Epithelial cell of esophagus (primary cell): ENCODE results near the gene STAB2.

Experiments
- DNase-seq: peaks from one replicate; pipeline ENCODE4 v3.0.0; 2010; ENCODE audit warnings: low read depth
- H3K4me3 ChIP-seq: 2 replicates; pipeline ENCODE4 v1.5.1; 2011; ENCODE audit warnings: mild to moderate bottlenecking, low read length, control low read depth
- TF ChIP-seq, protein P1 (sequence below): IDR thresholded peaks from 2 replicates; pipeline ENCODE4 v1.5.1; 2011; ENCODE audit warnings: low read depth, mild to moderate bottlenecking, low read length, control low read depth, inconsistent platforms; ENCODE audit not compliant: insufficient read depth; ENCODE audit errors: missing control alignments

STAB2 gene

DNA sequence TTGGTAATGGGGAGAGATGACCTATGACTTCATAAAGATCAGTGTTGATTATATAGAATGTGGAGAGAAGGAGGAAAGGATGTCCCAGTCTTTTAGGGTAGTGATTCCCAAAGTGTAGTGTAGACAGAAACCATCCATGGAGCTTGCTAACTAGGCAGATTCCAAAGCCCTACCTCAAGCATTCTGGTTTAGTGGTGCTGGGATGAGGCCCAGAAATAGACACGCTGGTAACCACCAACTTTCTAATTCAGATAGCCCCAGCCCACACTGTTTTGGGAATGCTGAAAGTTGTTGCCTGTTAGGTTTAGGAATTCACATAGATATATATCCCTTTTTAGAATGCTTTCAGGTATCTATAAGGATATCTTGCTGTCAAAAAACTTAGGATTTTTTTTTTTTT lies 69.2 kb downstream of the STAB2 start:
- H3K4me3 ChIP-seq = no peak overlapping the region
- TF ChIP-seq, protein P1, sequence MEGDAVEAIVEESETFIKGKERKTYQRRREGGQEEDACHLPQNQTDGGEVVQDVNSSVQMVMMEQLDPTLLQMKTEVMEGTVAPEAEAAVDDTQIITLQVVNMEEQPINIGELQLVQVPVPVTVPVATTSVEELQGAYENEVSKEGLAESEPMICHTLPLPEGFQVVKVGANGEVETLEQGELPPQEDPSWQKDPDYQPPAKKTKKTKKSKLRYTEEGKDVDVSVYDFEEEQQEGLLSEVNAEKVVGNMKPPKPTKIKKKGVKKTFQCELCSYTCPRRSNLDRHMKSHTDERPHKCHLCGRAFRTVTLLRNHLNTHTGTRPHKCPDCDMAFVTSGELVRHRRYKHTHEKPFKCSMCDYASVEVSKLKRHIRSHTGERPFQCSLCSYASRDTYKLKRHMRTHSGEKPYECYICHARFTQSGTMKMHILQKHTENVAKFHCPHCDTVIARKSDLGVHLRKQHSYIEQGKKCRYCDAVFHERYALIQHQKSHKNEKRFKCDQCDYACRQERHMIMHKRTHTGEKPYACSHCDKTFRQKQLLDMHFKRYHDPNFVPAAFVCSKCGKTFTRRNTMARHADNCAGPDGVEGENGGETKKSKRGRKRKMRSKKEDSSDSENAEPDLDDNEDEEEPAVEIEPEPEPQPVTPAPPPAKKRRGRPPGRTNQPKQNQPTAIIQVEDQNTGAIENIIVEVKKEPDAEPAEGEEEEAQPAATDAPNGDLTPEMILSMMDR = no peak
- no peak for DNase-seq

DNA sequence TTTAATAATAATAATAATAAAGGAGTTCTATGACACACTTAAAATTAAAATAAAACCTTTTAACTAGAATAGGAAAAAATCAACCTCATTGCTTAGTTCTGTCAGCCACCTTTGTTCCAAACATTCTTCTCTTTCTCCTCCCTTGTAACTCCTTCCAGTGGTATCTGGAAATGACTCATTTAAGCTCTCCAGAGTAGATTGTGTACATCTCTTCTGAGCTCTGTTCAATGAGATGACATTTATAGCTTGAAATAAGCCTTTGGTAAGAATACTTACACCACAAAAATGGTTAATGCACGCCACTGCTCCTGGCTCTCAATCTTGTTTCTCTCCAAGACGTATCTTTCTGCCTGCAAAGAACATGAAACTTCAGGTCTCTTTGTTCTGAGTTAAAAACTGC lies 70.3 kb downstream of the STAB2 start:
- TF ChIP-seq, protein P1 = no peak
- no peak overlapping the region for H3K4me3 ChIP-seq
- peak; percentile 47 for DNase-seq

DNA sequence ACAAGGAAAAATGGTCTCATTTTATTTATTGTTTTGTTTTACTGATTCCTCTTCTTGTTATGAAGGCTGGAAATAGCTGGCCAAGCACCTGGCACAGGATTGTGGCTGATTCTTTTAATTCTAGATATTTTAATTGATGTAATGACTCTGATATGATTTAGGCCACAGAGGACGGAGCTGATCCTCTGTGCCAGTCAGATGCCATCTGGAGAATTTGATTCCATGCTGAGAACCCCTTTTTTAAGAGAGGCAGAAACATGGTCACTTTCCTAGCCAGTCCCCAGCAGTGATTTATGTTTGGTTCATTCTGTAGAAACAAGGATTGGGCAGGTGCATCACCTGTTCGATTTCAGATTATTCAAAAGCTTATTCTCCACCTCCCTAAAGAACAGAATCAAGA lies 77.6 kb downstream of the STAB2 start:
- no peak for DNase-seq
- TF ChIP-seq, protein P1 = no peak
- H3K4me3 ChIP-seq = no peak overlapping the region

DNA sequence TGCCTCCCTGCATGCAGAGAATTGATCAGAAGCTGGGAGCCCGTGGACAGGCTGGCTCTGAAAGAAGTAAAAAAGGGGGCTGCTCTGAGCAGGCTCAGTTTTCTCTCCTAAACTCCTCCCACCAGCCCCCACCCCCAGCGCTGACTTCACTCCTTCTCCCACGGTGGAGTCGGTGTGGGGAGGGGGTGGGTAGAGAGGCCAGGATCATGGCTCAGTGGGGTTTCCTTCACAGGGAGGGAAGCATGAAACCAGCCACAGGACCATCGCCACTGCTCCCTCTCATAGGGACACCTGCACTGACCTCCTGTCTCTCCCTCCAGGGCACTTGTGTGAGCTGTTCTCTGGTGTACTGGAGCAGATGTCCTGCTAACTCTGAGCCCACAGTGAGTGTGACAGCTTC lies 78.9 kb downstream of the STAB2 start:
- TF ChIP-seq, protein P1 = no peak
- DNase-seq = no peak
- no peak overlapping the region for H3K4me3 ChIP-seq

DNA sequence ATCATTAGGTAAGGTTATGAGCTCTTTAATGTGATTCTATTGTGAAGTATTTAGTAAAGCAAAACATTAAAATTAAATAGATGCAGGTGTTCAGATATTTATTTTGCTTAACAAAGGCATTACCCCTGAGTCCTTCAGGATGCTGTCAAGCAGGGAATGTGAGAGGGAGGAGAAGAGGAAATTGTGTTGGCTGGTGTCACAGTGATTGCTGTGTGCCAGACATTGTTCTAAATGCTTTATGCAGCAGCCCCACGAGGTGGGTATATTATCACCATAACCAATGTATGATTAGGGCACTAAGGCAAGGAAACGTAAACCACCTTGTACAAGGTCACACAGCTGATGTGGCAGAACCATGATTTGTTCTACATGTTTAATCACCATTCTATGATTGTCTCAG lies 80.1 kb downstream of the STAB2 start:
- TF ChIP-seq, protein P1 = no peak
- no peak overlapping the region for H3K4me3 ChIP-seq
- no peak for DNase-seq

DNA sequence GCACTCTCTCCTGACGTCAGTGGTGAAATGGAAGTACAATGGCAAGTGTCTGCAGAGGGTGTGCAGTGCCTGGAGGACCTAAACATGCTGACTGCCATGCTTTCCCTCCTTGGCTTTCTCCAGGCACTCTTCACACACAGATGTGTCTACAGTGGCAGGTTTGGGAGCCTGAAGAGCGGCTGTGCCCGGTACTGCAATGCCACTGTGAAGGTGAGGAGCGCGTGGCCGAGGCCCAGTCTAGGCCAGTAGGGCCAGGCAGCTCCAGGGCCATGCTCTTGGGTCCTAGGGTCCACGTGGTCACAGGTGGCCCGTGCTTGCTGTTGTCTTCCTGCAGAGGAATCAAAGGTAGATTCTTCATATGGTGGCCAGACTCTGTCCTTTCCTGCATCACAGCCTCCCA lies 81.4 kb downstream of the STAB2 start:
- no peak overlapping the region for H3K4me3 ChIP-seq
- TF ChIP-seq, protein P1 = no peak
- DNase-seq = no peak

DNA sequence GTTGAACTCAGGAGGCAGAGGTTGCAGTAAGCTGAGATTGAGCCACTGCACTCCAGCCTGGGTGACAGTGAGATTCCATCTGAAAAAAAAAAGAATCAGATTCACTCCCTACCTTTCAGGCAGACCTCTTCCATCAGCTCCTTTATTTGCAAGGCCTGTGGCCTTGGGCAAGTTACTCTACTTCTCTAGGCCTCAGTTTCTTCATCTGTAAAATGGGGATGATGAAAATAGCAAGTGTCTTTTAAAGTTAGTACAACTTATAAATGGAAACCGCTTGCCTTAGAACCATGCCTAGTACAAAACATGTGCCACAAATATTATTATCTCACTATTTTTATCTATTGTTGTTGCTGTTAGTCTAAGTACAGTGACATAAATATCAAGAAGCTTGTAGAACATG lies 84.3 kb downstream of the STAB2 start:
- TF ChIP-seq, protein P1 = no peak
- H3K4me3 ChIP-seq = no peak overlapping the region
- no peak for DNase-seq
